ENCODE data around the gene ANKRD66.

DNA sequence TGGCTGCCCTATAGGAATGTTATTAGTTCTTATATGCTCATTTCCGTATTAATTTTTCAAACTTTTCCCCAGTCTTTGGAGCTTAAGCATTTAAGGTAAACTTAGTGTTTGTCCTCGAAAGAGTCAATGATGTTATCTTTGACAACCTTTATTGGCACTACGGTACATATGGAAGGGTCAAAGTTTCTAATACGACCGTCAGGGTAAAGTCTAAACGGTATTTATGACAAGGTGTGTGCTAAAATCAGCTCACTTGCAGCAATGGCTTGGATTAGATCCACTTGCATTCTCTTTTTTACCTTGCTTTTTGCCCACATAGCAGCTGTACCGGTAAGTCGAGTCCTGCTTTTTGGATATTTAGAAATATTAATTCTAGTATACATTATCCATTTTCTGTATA, 46.4 kb downstream of the ANKRD66 start, which contains the start of gene MEP1A:
- TF ChIP-seq, protein P1, sequence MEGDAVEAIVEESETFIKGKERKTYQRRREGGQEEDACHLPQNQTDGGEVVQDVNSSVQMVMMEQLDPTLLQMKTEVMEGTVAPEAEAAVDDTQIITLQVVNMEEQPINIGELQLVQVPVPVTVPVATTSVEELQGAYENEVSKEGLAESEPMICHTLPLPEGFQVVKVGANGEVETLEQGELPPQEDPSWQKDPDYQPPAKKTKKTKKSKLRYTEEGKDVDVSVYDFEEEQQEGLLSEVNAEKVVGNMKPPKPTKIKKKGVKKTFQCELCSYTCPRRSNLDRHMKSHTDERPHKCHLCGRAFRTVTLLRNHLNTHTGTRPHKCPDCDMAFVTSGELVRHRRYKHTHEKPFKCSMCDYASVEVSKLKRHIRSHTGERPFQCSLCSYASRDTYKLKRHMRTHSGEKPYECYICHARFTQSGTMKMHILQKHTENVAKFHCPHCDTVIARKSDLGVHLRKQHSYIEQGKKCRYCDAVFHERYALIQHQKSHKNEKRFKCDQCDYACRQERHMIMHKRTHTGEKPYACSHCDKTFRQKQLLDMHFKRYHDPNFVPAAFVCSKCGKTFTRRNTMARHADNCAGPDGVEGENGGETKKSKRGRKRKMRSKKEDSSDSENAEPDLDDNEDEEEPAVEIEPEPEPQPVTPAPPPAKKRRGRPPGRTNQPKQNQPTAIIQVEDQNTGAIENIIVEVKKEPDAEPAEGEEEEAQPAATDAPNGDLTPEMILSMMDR (IDR thresholded peaks at IDR 0.05 in 4 of 5, conservative IDR thresholded peaks at IDR 0.05 in 1 of 5), result no peak
- TF ChIP-seq POLR2A (IDR thresholded peaks at IDR 0.05), result no peak
